Esophagus muscularis mucosa (tissue), 4 donors: ENCODE data around the gene ZXDC. TPM values are rescaled to one million over a fixed set of nuclear protein-coding genes. Genes with fewer than 3 reads are reported as not detected.

Source experiments
- DNase-seq: peaks from one replicate; pipeline ENCODE4 v3.0.0-alpha.2; 2017; ENCODE audit errors: extremely low spot score
- H3K27ac ChIP-seq, 4 donors: fragments of 200-600 bp; sonication (generic); replicated peaks in 1 of 4; 1 replicate in 3 of 4; 2 replicates in 1 of 4; pipeline ENCODE4 v1.5.1; 2016 to 2019; ENCODE audit warnings: mild to moderate bottlenecking in 1 of 4
- H3K27me3 ChIP-seq, 4 donors: fragments of 200-600 bp; sonication (generic); one replicate each; pipeline versions ENCODE4 v1.5.1 to v1.6.0; 2016 to 2019
- H3K36me3 ChIP-seq, 4 donors: fragments of 200-600 bp; sonication (generic); one replicate each; pipeline ENCODE4 v1.5.1; 2016 to 2019
- H3K4me1 ChIP-seq, 4 donors: fragments of 200-600 bp; sonication (generic); one replicate each; pipeline ENCODE4 v1.5.1; 2016 to 2019
- H3K4me3 ChIP-seq, 4 donors: fragments of 200-600 bp; sonication (generic); 1 replicate in 2 of 4; 2 replicates in 2 of 4; pipeline ENCODE4 v1.5.1; 2016 to 2019; ENCODE audit warnings: mild to moderate bottlenecking in 4 of 4, moderate library complexity in 1 of 4
- H3K9me3 ChIP-seq, 4 donors: fragments of 200-600 bp; sonication (generic); 1 replicate in 3 of 4; 2 replicates in 1 of 4; pipeline ENCODE4 v1.5.1; 2016 to 2019
- EP300 ChIP-seq: sonication (generic); formaldehyde crosslinking; IDR thresholded peaks from one replicate; pipeline ENCODE4 v1.6.1; 2017; ENCODE audit warnings: antibody characterized with exemption
- POLR2A ChIP-seq: fragments of 450-650 bp; IDR thresholded peaks from one replicate; pipeline ENCODE4 v1.6.1; 2017; ENCODE audit warnings: antibody characterized with exemption, moderate library complexity, mild to moderate bottlenecking, low read depth
- POLR2AphosphoS5 ChIP-seq, 2 donors: sonication (generic); formaldehyde crosslinking; IDR thresholded peaks; one replicate each; pipeline ENCODE4 v1.6.1; 2017; ENCODE audit warnings: antibody characterized with exemption in 2 of 2
- WGBS: methylation state at CpG from one replicate; pipeline ENCODE4 v1.1.5; 2018; 5-methylcytosine and 5-hydroxymethylcytosine counted together
- intact Hi-C: fragments of 100-400 bp; cut with DNase I; formaldehyde crosslinking; loops from one replicate; pipeline ENCODE4 v1.15.1; 2023
- total RNA-seq, 4 donors: library from RNA; depleted of rRNA; stranded (reverse); fragments of >200 nt; gene quantifications; one replicate each; pipeline versions ENCODE4 v1.1.0 to v1.2.1, GENCODE V29; 2016
- TF ChIP-seq, protein P1 (sequence below), 3 experiments: fragments of 200-600 bp in 2 of 3; fragments of 450-650 bp in 1 of 3; sonication (generic) in 2 of 3; IDR thresholded peaks; one replicate each; pipeline ENCODE4 v1.5.1; 2017 to 2019; ENCODE audit warnings: antibody characterized with exemption in 3 of 3, mild to moderate bottlenecking in 2 of 3, moderate library complexity in 1 of 3

The ZXDC gene
- total RNA-seq, 4 donors from 2014 or later, result 25.8 to 41.2 (median 38.6) TPM

DNA sequence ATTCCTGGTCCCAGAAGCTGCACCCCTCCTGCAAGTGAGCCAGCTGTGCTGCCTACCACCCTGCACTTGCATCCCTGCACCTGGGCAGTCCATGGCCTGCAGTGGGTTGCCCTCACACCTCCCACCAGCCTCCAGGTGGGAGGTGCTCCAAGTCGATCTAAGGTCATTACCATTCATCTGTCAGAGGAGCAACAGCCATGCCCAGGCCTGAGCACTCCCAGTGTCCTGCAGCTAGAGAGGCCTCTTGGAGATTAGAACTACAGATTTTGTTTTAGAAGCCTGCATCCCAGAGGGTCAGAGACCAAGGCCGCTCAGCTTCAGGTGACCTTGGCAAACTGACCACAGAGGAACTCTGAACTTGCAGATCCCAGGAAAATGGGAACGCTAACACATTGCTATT lies 9.0 kb upstream of the ZXDC start:
- no peaks in the 10 kb centered on the region for H3K9me3 ChIP-seq

DNA sequence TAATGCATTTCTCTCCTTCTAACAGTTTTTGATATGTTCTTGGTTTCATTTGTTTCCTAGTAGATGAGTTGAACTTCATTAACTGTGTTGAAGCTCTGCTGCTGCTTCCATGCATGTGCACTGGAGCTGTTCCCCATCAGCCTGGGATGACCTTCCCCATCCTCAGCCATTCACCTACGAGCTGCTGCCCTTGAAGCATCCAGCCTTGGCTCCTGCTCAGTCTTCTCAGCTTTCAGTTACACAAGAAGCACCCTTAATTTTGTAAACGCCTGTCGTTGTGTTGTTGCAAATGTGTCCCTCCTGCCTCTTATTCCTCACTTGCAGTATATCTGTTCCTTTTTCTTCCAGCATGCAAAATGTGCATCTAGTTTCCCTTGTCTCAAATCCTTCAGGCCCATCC lies 8.5 kb upstream of the ZXDC start:
- no peaks in the 10 kb centered on the region for H3K36me3 ChIP-seq
- peaks cover 0 to 11% (median 8%) of the 10 kb centered on the region in 4 donors for H3K4me1 ChIP-seq
- intact Hi-C loops, result no loop called here
- H3K27me3 ChIP-seq, result peaks cover 0 to 8% (median 0%) of the 10 kb centered on the region in 4 donors
- H3K9me3 ChIP-seq, result no peaks in the 10 kb centered on the region
- H3K27ac ChIP-seq, result no peak overlapping the region
- DNase-seq, result no peak
- TF ChIP-seq, protein P1, sequence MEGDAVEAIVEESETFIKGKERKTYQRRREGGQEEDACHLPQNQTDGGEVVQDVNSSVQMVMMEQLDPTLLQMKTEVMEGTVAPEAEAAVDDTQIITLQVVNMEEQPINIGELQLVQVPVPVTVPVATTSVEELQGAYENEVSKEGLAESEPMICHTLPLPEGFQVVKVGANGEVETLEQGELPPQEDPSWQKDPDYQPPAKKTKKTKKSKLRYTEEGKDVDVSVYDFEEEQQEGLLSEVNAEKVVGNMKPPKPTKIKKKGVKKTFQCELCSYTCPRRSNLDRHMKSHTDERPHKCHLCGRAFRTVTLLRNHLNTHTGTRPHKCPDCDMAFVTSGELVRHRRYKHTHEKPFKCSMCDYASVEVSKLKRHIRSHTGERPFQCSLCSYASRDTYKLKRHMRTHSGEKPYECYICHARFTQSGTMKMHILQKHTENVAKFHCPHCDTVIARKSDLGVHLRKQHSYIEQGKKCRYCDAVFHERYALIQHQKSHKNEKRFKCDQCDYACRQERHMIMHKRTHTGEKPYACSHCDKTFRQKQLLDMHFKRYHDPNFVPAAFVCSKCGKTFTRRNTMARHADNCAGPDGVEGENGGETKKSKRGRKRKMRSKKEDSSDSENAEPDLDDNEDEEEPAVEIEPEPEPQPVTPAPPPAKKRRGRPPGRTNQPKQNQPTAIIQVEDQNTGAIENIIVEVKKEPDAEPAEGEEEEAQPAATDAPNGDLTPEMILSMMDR (IDR thresholded peaks at IDR 0.05), result no peak
- TF ChIP-seq POLR2AphosphoS5 (IDR thresholded peaks at IDR 0.05) (no peak), EP300 (no peak), POLR2A (no peak)
- no peak overlapping the region for H3K4me3 ChIP-seq
- 88% methylated on average over 3 of the region's 3 CpGs for WGBS

More for the DNA sequence above, 9.0 kb upstream of the ZXDC start:
- H3K36me3 ChIP-seq, result no peaks in the 10 kb centered on the region
- TF ChIP-seq POLR2AphosphoS5 (IDR thresholded peaks at IDR 0.05), result no peak
- no peak for TF ChIP-seq EP300
- TF ChIP-seq POLR2A, result no peak
- TF ChIP-seq, protein P1 (IDR thresholded peaks at IDR 0.05), result no peak
- H3K27ac ChIP-seq, result no peak overlapping the region
- intact Hi-C loops, result no loop called here
- no peak overlapping the region for H3K4me3 ChIP-seq
- no peak for DNase-seq
- WGBS, result 100% methylated on average over 2 of the region's 3 CpGs
- peaks cover 0 to 9% (median 0%) of the 10 kb centered on the region in 4 donors for H3K27me3 ChIP-seq
- peaks cover 0 to 11% (median 8%) of the 10 kb centered on the region in 4 donors for H3K4me1 ChIP-seq

DNA sequence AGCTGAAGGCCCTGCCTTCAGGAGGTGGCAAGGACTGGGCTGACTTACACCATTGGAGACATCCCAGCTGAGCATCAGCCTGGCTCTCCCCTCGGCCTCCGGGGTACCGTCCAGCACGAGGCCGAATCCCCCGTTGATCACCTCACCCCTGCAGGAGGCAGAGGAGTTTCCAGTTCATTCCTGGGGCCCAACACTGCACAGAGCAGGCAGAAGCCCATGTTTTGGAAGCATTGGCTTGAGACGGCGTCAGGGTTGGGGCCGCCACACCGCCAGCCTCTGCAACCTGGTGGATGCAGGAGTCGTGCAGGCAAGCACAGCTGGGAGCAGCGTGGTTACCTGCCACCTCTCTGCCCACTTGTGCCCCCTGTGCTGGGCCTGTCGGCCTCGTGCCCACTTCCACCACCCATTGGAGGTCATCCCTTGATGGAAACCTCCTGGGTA lies 7.7 kb upstream of the ZXDC start:
- DNase-seq, result no peak
- WGBS, result 84% methylated on average over 6 of the region's 14 CpGs
- Histone ChIP-seq H3K4me1 (peaks cover 0 to 11% (median 8%) of the 10 kb centered on the region in 4 donors), H3K36me3 (no peaks in the 10 kb centered on the region), H3K4me3 (no peak overlapping the region), H3K27ac (no peak overlapping the region), H3K27me3 (peaks cover 0 to 7% (median 0%) of the 10 kb centered on the region in 4 donors), H3K9me3 (no peaks in the 10 kb centered on the region)
- TF ChIP-seq POLR2A (no peak), POLR2AphosphoS5 (IDR thresholded peaks at IDR 0.05) (no peak), EP300 (no peak)
- TF ChIP-seq, protein P1 (IDR thresholded peaks at IDR 0.05), result no peak
- intact Hi-C loops, result no loop called here

DNA sequence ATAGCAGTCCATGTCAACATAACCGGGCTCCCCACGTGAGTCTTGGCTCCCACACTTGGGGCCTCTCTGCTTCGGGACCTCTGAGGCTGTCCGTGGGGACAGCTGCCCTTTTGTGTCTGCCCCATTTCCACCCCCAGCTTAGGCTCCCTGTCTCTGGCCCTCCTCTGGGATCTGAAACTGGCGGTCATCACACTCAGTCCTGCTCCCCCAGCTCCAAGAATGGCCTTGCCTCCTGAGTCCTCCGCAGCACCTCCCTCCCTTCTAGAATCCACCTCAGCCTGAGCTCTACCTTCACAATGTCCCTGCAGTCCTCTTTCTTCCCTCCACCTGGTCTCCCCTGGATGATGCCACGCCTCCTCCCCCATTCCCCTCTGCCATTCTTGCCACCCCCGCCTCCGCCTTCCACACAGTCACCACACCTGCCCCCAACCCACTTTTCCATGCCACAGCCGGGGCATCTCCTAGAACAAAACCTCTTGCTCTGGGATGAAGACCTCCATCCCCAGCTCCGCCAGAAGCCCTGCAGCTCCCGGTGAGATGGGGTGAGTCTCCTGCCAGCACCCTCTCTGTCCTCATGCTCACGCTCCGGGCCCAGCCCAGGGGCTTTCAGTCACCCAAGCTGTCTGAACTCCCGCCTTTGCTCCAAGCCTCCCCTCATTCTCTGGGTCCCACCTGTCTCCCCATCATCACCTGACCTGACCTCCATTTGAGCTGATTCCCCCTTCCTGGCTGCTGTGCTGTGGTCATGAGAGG lies 7.0 kb upstream of the ZXDC start:
- 89% methylated on average over 15 of the region's 15 CpGs for WGBS
- no peak for DNase-seq
- Histone ChIP-seq H3K27me3 (peaks cover 0 to 6% (median 0%) of the 10 kb centered on the region in 4 donors), H3K9me3 (no peaks in the 10 kb centered on the region), H3K4me1 (peaks cover 0 to 11% (median 7%) of the 10 kb centered on the region in 4 donors), H3K4me3 (no peak overlapping the region), H3K36me3 (no peaks in the 10 kb centered on the region), H3K27ac (no peak overlapping the region)
- intact Hi-C loops, result no loop called here
- TF ChIP-seq POLR2A (no peak), POLR2AphosphoS5 (IDR thresholded peaks at IDR 0.05) (no peak), EP300 (no peak)
- TF ChIP-seq, protein P1 (IDR thresholded peaks at IDR 0.05), result no peak
